ENCODE data around the gene SOX6. TPM values are rescaled to one million over a fixed set of nuclear protein-coding genes. Genes with fewer than 3 reads are reported as not detected.

SOX6 gene
- total RNA-seq, 1 donor from 2014 or later = 13.2 TPM

DNA sequence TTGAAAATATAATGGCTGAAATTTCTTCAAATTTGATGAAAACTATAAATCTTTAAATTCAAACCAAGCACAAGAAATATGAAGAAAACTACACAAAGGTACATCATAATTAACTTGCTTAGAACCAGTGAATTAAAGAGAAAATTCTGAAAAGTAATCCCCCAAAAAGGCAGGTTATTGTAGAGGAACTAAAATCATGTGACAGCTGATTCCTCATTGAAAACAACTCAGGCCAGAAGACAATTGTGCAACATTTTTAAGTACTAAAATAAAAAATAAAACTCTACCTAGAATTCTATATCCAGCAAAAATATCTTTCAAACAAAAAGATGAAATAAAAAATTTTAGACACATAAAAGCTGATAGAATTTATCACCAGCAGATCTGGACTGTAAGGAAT is 90.3 kb downstream of the SOX6 start:
- Mint-ChIP-seq H3K4me3 (ENCODE audit: unreplicated experiment) (no peak overlapping the region), H3K36me3 (ENCODE audit: low read depth, unreplicated experiment) (peaks cover 2% of the 10 kb centered on the region), H3K27ac (ENCODE audit: unreplicated experiment) (no peak overlapping the region), H3K27me3 (ENCODE audit: low read depth, unreplicated experiment) (no peaks in the 10 kb centered on the region), H3K4me1 (ENCODE audit: low read depth, unreplicated experiment) (peaks cover 10% of the 10 kb centered on the region), H3K9me3 (ENCODE audit: unreplicated experiment) (peaks cover 3% of the 10 kb centered on the region)
- no peaks in the 10 kb centered on the region for H3K9me3 ChIP-seq (ENCODE audit: insufficient read depth, low read depth, low read length)
- H3K9ac ChIP-seq (ENCODE audit: low read length) = no peak overlapping the region
- TF ChIP-seq, protein P1, sequence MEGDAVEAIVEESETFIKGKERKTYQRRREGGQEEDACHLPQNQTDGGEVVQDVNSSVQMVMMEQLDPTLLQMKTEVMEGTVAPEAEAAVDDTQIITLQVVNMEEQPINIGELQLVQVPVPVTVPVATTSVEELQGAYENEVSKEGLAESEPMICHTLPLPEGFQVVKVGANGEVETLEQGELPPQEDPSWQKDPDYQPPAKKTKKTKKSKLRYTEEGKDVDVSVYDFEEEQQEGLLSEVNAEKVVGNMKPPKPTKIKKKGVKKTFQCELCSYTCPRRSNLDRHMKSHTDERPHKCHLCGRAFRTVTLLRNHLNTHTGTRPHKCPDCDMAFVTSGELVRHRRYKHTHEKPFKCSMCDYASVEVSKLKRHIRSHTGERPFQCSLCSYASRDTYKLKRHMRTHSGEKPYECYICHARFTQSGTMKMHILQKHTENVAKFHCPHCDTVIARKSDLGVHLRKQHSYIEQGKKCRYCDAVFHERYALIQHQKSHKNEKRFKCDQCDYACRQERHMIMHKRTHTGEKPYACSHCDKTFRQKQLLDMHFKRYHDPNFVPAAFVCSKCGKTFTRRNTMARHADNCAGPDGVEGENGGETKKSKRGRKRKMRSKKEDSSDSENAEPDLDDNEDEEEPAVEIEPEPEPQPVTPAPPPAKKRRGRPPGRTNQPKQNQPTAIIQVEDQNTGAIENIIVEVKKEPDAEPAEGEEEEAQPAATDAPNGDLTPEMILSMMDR (IDR thresholded peaks at IDR 0.05; ENCODE audit: insufficient read depth, low read depth, low read length) = no peak
- TF ChIP-seq EZH2 (IDR thresholded peaks at IDR 0.05; ENCODE audit: insufficient read depth, low read length) = no peak
- no peak overlapping the region for H3K27ac ChIP-seq (ENCODE audit: low read depth, low read length)
- FAIRE-seq = no peak
- no peak overlapping the region for H3K4me3 ChIP-seq (ENCODE audit: insufficient read depth, low read depth, low read length)
- no peak overlapping the region for H3K4me2 ChIP-seq (ENCODE audit: low read length)
- H3K36me3 ChIP-seq (ENCODE audit: insufficient read depth, low read length) = no peaks in the 10 kb centered on the region
- no peaks in the 10 kb centered on the region for H3K27me3 ChIP-seq (ENCODE audit: insufficient read depth, low read length)
- no peaks in the 10 kb centered on the region for H3K4me1 ChIP-seq (ENCODE audit: insufficient read depth, low read length)
- no peaks in the 10 kb centered on the region for H4K20me1 ChIP-seq (ENCODE audit: insufficient read depth, low read length)
- no peak overlapping the region for H2AFZ ChIP-seq (ENCODE audit: low read depth, low read length)
- no peaks in the 10 kb centered on the region for H3K79me2 ChIP-seq (ENCODE audit: insufficient read depth, low read length)
- DNase-seq (ENCODE audit: low read depth) = no peak

DNA sequence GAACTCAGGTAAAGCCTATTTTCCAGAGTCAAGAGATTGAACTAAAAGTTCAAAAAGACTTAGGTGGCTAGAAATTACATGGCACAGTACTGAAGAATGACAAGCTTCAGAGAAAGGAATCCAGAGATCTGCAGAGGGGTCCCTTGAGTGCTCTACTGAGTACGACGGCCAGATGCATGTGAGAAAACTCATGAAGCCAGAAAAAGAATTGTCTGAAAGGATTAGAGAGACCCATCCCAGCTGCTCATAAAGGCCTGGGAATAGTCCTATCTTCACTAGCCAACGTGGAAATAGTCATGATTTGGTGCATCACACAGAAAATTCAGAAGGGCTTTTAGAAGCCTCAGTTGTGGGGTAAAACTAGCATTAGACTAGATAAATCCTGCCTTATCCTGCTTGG is 91.3 kb downstream of the SOX6 start:
- no peak for DNase-seq (ENCODE audit: low read depth)
- Mint-ChIP-seq H3K4me3 (ENCODE audit: unreplicated experiment) (no peak overlapping the region), H3K9me3 (ENCODE audit: unreplicated experiment) (peaks cover 3% of the 10 kb centered on the region), H3K4me1 (ENCODE audit: low read depth, unreplicated experiment) (peaks cover 10% of the 10 kb centered on the region), H3K36me3 (ENCODE audit: low read depth, unreplicated experiment) (peaks cover 2% of the 10 kb centered on the region), H3K27me3 (ENCODE audit: low read depth, unreplicated experiment) (no peaks in the 10 kb centered on the region), H3K27ac (ENCODE audit: unreplicated experiment) (no peak overlapping the region)
- H3K9me3 ChIP-seq (ENCODE audit: insufficient read depth, low read depth, low read length) = no peaks in the 10 kb centered on the region
- no peaks in the 10 kb centered on the region for H3K79me2 ChIP-seq (ENCODE audit: insufficient read depth, low read length)
- no peak overlapping the region for H3K4me2 ChIP-seq (ENCODE audit: low read length)
- no peaks in the 10 kb centered on the region for H3K27me3 ChIP-seq (ENCODE audit: insufficient read depth, low read length)
- H3K4me1 ChIP-seq (ENCODE audit: insufficient read depth, low read length) = no peaks in the 10 kb centered on the region
- H4K20me1 ChIP-seq (ENCODE audit: insufficient read depth, low read length) = no peaks in the 10 kb centered on the region
- FAIRE-seq = no peak
- no peak overlapping the region for H3K27ac ChIP-seq (ENCODE audit: low read depth, low read length)
- no peak overlapping the region for H3K9ac ChIP-seq (ENCODE audit: low read length)
- no peak overlapping the region for H3K4me3 ChIP-seq (ENCODE audit: insufficient read depth, low read depth, low read length)
- H2AFZ ChIP-seq (ENCODE audit: low read depth, low read length) = no peak overlapping the region
- TF ChIP-seq, protein P1 (IDR thresholded peaks at IDR 0.05; ENCODE audit: insufficient read depth, low read depth, low read length) = no peak
- no peak for TF ChIP-seq EZH2 (IDR thresholded peaks at IDR 0.05; ENCODE audit: insufficient read depth, low read length)
- no peaks in the 10 kb centered on the region for H3K36me3 ChIP-seq (ENCODE audit: insufficient read depth, low read length)

DNA sequence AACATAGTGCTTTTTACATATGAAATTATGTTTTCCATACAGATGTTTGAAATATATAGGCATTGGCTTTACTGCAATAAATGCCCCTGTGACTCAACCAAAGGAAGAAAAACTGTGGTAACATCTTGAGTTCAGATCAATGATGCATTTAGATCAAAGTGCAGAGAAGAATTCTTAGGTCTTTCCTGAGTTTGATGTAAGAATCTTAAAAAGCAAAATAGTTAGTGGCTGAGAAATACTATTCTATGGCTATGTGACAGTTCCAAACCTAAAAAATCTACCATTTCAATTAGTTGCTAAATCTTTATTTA is 93.7 kb downstream of the SOX6 start:
- H3K4me1 Mint-ChIP-seq (ENCODE audit: low read depth, unreplicated experiment) = peaks cover 10% of the 10 kb centered on the region
- no peak overlapping the region for H3K4me3 Mint-ChIP-seq (ENCODE audit: unreplicated experiment)
- H3K27ac Mint-ChIP-seq (ENCODE audit: unreplicated experiment) = no peak overlapping the region
- Histone ChIP-seq H4K20me1 (ENCODE audit: insufficient read depth, low read length) (no peaks in the 10 kb centered on the region), H3K4me1 (ENCODE audit: insufficient read depth, low read length) (no peaks in the 10 kb centered on the region), H3K36me3 (ENCODE audit: insufficient read depth, low read length) (no peaks in the 10 kb centered on the region), H3K4me2 (ENCODE audit: low read length) (no peak overlapping the region), H3K79me2 (ENCODE audit: insufficient read depth, low read length) (no peaks in the 10 kb centered on the region), H3K27ac (ENCODE audit: low read depth, low read length) (no peak overlapping the region), H3K9ac (ENCODE audit: low read length) (no peak overlapping the region), H3K4me3 (ENCODE audit: insufficient read depth, low read depth, low read length) (no peak overlapping the region), H3K27me3 (ENCODE audit: insufficient read depth, low read length) (no peaks in the 10 kb centered on the region), H2AFZ (ENCODE audit: low read depth, low read length) (no peak overlapping the region), H3K9me3 (ENCODE audit: insufficient read depth, low read depth, low read length) (no peaks in the 10 kb centered on the region)
- peaks cover 3% of the 10 kb centered on the region for H3K9me3 Mint-ChIP-seq (ENCODE audit: unreplicated experiment)
- H3K36me3 Mint-ChIP-seq (ENCODE audit: low read depth, unreplicated experiment) = peaks cover 2% of the 10 kb centered on the region
- H3K27me3 Mint-ChIP-seq (ENCODE audit: low read depth, unreplicated experiment) = no peaks in the 10 kb centered on the region
- TF ChIP-seq, protein P1 (IDR thresholded peaks at IDR 0.05; ENCODE audit: insufficient read depth, low read depth, low read length) = no peak
- TF ChIP-seq EZH2 (IDR thresholded peaks at IDR 0.05; ENCODE audit: insufficient read depth, low read length) = no peak
- DNase-seq (ENCODE audit: low read depth) (no peak), FAIRE-seq (no peak)

Measured in astrocyte (in vitro differentiated cells and primary cell).